ENCODE measurements around the gene TBC1D10A. TPM values are rescaled to one million over a fixed set of nuclear protein-coding genes. Genes with fewer than 3 reads are reported as not detected.

TBC1D10A gene
- total RNA-seq, 1 donor, result 12.9 TPM

DNA sequence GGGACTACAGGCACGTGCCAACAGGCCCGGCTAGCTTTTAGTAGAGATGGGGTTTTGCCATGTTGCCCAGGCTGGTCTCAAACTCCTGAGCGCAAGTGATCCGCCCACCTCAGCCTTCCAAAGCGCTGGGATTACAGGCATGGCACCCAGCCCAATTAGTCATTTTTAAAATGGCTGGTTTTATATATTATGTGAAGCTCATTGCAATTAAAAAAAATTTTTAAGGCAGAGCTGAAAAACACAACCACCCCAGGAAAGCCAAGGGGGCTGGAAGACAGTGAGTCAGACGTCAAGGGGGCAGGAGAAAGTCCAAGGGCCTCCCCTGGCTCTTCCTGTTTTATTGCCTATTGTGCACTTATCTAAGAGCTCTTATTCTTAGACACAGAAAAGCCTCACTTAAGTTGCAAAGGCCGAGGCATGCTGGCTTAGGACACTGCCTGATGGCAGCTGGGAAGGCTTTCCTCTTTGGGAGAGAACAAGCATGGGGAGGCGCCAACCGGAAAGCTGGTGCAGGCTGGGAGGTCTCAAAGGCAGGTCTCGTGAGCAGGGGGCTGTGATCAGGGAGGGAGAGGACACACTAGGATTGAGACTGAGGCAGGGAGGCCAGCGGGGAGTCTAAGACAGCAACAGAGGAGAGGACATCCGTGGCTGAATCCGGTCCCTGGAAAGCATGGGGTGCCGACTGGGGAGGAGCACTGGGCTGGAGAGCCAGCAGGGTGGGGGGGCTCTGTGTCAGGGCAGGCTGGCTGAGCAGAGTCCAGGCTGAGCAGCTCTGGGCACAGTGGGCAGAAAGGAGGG lies 49.0 kb downstream of the TBC1D10A start:
- peak overlapping the region; percentile 32 for H3K4me3 ChIP-seq (ENCODE audit: low read depth, low read length)
- TF ChIP-seq, protein P1, sequence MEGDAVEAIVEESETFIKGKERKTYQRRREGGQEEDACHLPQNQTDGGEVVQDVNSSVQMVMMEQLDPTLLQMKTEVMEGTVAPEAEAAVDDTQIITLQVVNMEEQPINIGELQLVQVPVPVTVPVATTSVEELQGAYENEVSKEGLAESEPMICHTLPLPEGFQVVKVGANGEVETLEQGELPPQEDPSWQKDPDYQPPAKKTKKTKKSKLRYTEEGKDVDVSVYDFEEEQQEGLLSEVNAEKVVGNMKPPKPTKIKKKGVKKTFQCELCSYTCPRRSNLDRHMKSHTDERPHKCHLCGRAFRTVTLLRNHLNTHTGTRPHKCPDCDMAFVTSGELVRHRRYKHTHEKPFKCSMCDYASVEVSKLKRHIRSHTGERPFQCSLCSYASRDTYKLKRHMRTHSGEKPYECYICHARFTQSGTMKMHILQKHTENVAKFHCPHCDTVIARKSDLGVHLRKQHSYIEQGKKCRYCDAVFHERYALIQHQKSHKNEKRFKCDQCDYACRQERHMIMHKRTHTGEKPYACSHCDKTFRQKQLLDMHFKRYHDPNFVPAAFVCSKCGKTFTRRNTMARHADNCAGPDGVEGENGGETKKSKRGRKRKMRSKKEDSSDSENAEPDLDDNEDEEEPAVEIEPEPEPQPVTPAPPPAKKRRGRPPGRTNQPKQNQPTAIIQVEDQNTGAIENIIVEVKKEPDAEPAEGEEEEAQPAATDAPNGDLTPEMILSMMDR (IDR thresholded peaks at IDR 0.05; ENCODE audit: insufficient read depth, low read length), result no peak
- peak; percentile 94 for DNase-seq (ENCODE audit: low read depth)

DNA sequence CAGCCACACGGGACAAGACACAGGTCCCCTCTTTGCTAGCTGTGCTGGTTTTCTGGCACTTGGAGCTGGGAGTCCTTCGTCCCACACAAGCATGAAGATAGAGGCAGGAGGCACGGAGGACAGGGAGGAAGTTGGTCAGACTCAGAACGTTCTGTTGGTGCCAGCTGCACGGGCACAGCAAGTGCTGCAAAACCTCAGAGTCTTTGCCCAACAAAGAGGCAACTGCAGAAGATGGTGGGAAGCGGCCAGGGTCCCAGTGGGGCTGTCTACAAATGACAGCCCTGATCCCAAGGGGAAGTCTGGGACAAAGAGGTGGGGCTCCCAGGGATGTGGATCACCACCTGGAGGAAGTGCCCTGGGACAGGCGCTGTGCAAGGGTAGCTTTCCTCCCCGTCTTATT lies 50.7 kb downstream of the TBC1D10A start:
- no peak for DNase-seq (ENCODE audit: low read depth)
- no peak overlapping the region for H3K4me3 ChIP-seq (ENCODE audit: low read depth, low read length)
- TF ChIP-seq, protein P1 (IDR thresholded peaks at IDR 0.05; ENCODE audit: insufficient read depth, low read length), result no peak

DNA sequence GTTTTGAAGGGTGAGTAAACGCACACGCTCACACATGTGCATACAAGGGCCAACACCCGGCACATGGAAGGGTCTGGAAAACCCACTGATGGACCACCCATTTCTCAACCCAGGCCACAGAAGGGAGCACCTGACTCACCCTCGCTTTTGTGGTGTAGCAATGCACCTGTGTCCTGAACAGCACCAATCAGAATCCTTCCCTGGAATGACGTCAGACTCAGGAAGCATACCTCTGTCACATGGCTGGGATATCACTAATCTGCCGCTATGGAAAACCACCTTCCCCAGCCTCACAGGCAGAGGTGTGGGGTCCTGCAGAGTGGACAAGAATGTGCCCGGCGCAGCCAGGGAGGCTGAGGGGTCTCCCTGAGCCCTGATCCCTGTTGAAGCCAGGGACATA lies 51.1 kb downstream of the TBC1D10A start:
- DNase-seq (ENCODE audit: low read depth), result no peak
- no peak overlapping the region for H3K4me3 ChIP-seq (ENCODE audit: low read depth, low read length)
- TF ChIP-seq, protein P1 (IDR thresholded peaks at IDR 0.05; ENCODE audit: insufficient read depth, low read length), result no peak

DNA sequence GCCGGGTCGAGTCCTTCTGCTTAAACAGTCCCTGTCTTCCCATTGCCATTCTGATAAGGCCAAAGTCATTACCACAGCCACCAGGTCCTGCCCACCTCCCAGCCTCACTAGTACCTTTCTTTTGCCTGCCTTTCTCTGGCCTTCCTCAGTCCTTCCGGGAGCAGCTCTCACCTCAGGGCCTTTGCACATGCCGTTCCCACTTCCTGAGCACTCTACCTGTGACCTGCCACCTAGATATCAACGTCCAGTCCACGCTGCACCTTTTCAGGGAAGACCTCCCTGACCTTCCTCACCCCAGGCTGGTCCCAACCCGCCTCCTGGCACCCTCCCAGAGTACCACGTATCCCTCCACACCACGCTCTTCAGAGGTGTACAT lies 52.3 kb downstream of the TBC1D10A start:
- TF ChIP-seq, protein P1 (IDR thresholded peaks at IDR 0.05; ENCODE audit: insufficient read depth, low read length), result no peak
- no peak overlapping the region for H3K4me3 ChIP-seq (ENCODE audit: low read depth, low read length)
- no peak for DNase-seq (ENCODE audit: low read depth)

DNA sequence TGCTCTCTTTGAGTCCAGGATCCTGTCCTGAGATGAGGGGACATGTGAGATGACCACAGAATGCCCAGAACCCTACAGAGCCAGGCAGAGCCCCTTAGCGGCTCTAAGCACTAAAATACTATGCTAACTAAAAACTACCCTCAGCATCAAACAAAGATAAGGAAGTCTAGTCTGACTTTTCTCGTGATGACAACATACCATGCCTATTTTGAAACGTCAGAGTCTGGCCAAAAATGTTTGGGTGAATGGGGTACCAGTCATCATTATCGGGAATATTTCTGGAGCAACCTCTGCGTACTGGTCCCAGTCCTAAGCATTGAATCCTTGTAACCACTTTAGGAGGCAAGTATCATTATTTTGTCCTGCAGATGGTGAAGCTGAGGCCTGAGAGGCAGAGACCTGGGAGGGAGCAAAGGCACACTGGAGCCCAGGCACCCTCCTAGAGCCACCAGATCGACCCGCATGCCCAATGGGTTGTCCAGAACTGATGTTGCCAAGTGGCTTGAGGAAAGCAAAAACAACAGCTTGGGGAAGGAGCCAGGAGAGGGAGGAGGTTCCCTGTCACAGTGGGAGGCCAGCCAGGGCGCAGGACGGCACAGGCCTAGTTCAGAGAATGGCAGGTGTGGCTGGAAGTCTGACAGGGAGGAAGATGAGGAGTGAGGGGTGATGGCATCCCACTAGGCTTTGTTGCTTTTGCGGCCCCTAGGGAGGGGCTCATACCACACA lies 52.9 kb downstream of the TBC1D10A start:
- no peak overlapping the region for H3K4me3 ChIP-seq (ENCODE audit: low read depth, low read length)
- TF ChIP-seq, protein P1 (IDR thresholded peaks at IDR 0.05; ENCODE audit: insufficient read depth, low read length), result no peak
- peak; percentile 46 for DNase-seq (ENCODE audit: low read depth)

DNA sequence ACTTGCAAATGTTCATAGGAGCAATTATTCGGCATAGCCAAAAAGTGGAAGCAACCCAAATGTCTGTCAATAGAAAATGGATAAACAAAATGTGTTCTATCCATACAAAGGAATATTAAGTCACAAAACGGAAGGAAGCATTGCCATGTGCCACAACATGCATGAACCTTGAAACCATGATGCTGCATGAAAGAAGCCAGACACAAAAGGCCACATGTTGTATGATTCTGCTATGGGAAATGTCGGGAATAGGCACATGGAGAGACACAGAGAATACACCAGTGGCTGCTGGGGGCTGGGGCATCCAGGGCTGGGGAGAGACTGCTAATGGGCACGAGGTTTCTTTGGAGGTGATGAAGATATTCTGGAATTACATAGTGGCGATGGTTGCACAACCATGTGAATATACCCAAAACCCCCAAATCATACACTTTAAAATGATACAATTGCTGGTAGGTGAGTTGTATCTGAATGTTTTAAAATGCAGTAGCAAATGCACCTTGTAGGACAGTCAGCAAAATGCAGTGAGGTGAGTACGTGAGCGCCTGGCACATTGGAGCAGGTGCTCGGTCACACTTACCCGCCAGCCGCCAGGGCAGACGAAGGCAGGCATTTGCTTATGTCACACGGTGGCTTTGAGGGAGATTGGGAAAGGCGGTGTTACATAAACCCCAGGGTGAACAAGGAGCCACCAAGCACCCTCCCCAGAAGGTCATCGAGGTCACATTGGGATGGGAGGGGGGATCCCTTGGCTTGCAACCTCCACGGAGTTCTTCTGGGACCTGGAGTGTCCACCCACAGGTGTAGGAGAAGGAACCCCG lies 53.8 kb downstream of the TBC1D10A start:
- H3K4me3 ChIP-seq (ENCODE audit: low read depth, low read length), result no peak overlapping the region
- DNase-seq (ENCODE audit: low read depth), result no peak
- TF ChIP-seq, protein P1 (IDR thresholded peaks at IDR 0.05; ENCODE audit: insufficient read depth, low read length), result no peak
